A549 (cell line): Measurements from ENCODE around the gene PAPSS2. TPM values are rescaled to one million over a fixed set of nuclear protein-coding genes. Genes with fewer than 3 reads are reported as not detected.

Experiments used
- ATAC-seq, 2 experiments: fragments of 200-7000 bp in 1 of 2; fragments of >200 bp in 1 of 2; cut with Nextera tagmentation in 1 of 2; cut with Tn5 transposase in 1 of 2; 3 replicates each; pipeline versions ENCODE4 v1.8.0 to v1.9.1; 2018 to 2020; ENCODE audit warnings: mild to moderate bottlenecking in 1 of 2, moderate library complexity in 1 of 2
- CTCF ChIA-PET: fragments of 300-600 bp; sonication (Branson Sonifier 250); formaldehyde crosslinking; extraction: SDS; loops from one replicate; lab custom pipeline; 2021; ENCODE audit warnings: antibody characterized with exemption, inconsistent platforms; lab: Yijun Ruan, JAX
- POLR2A ChIA-PET: fragments of 350-600 bp; formaldehyde crosslinking; extraction: SDS; loops from one replicate; lab custom pipeline; 2021; ENCODE audit warnings: antibody characterized with exemption, inconsistent platforms; lab: Yijun Ruan, JAX
- DNase-seq, 2 experiments: peaks; one replicate each; pipeline versions ENCODE4 v3.0.0 to v3.0.0-alpha.2; 2011 to 2016; ENCODE audit warnings: low read depth in 1 of 2, low spot score in 1 of 2
- FAIRE-seq: peaks from 2 replicates; lab custom pipeline; 2011; peaks lifted over from hg19 to GRCh38; lab: Jason Lieb, UNC
- H3K27ac ChIP-seq, 2 experiments: fragments of >200 bp; sonication (Bioruptor Twin); formaldehyde crosslinking; 3 replicates each; pipeline ENCODE4 v1.5.1; 2016 to 2017
- H3K4me1 ChIP-seq: fragments of >200 bp; sonication (Bioruptor Twin); formaldehyde crosslinking; 3 replicates; pipeline ENCODE4 v1.6.1; 2016
- H3K4me2 ChIP-seq: fragments of >200 bp; sonication (Bioruptor Twin); formaldehyde crosslinking; 3 replicates; pipeline ENCODE4 v1.6.1; 2016
- H3K4me3 ChIP-seq: fragments of >200 bp; sonication (Bioruptor Twin); formaldehyde crosslinking; 3 replicates; pipeline ENCODE4 v1.5.1; 2016
- H3K9me3 ChIP-seq: fragments of >200 bp; sonication (Bioruptor Twin); formaldehyde crosslinking; 3 replicates; pipeline ENCODE4 v1.6.1; 2016
- BHLHE40 ChIP-seq: IDR thresholded peaks from 2 replicates; pipeline ENCODE4 v1.6.1; 2012; ENCODE audit warnings: low read depth, low read length, inconsistent platforms
- CEBPB ChIP-seq, 2 experiments: fragments of >200 bp in 1 of 2; sonication (Bioruptor Twin) in 1 of 2; formaldehyde crosslinking in 1 of 2; IDR thresholded peaks; 2 replicates each; pipeline ENCODE4 v1.6.1; 2012 to 2016
- EP300 ChIP-seq, 2 experiments: fragments of >200 bp; sonication (Bioruptor Twin); formaldehyde crosslinking; IDR thresholded peaks; 2 replicates in 1 of 2; 3 replicates in 1 of 2; pipeline ENCODE4 v1.6.1; 2016 to 2017
- ESRRA ChIP-seq: fragments of 150-350 bp; IDR thresholded peaks from 2 replicates; pipeline ENCODE4 v1.6.1; 2014; ENCODE audit warnings: mild to moderate bottlenecking, low read length, borderline replicate concordance
- GATA3 ChIP-seq: IDR thresholded peaks from 2 replicates; pipeline ENCODE4 v1.6.1; 2012; ENCODE audit warnings: borderline replicate concordance
- HEYL ChIP-seq: fragments of 250-450 bp; sonication (Bioruptor Pico); IDR thresholded peaks from 2 replicates; pipeline ENCODE4 v1.8.0; 2021; ENCODE audit warnings: mild to moderate bottlenecking, moderate library complexity
- HOXA7 ChIP-seq: fragments of 250-450 bp; sonication (Bioruptor Pico); IDR thresholded peaks from 2 replicates; pipeline ENCODE4 v1.5.0; 2020; ENCODE audit warnings: mild to moderate bottlenecking, moderate library complexity
- HOXB13 ChIP-seq: fragments of 250-450 bp; sonication (Bioruptor Pico); IDR thresholded peaks from 2 replicates; pipeline ENCODE4 v1.5.0; 2020; ENCODE audit warnings: low read depth, mild to moderate bottlenecking, moderate library complexity
- HOXB5 ChIP-seq: fragments of 250-450 bp; sonication (Bioruptor Pico); IDR thresholded peaks from 2 replicates; pipeline ENCODE4 v1.5.0; 2020; ENCODE audit warnings: mild to moderate bottlenecking, moderate library complexity
- JUN ChIP-seq, 2 experiments: fragments of >200 bp; sonication (Bioruptor Twin); formaldehyde crosslinking; IDR thresholded peaks; 2 replicates in 1 of 2; 3 replicates in 1 of 2; pipeline ENCODE4 v1.6.1; 2016 to 2017
- KDM5A ChIP-seq: fragments of 200-600 bp; sonication (generic); IDR thresholded peaks from 2 replicates; pipeline ENCODE4 v1.6.1; 2016; ENCODE audit warnings: antibody characterized with exemption, mild to moderate bottlenecking
- NFE2L2 ChIP-seq: fragments of 150-350 bp; conservative IDR thresholded peaks from 2 replicates; pipeline ENCODE4 v1.6.1; 2014; ENCODE audit warnings: low read length
- NPAS2 ChIP-seq: fragments of 250-450 bp; sonication (Bioruptor Pico); IDR thresholded peaks from 2 replicates; pipeline ENCODE4 v1.8.0; 2022; ENCODE audit warnings: mild to moderate bottlenecking, moderate library complexity, borderline replicate concordance
- NR3C1 ChIP-seq: fragments of >200 bp; sonication (Bioruptor Twin); formaldehyde crosslinking; IDR thresholded peaks from 3 replicates; pipeline ENCODE4 v1.6.1; 2017
- POLR2A ChIP-seq: IDR thresholded peaks from 2 replicates; pipeline ENCODE4 v1.6.1; 2012; ENCODE audit warnings: mild to moderate bottlenecking, low read length
- RARB ChIP-seq: fragments of 250-450 bp; sonication (Bioruptor Pico); IDR thresholded peaks from 2 replicates; pipeline ENCODE4 v1.8.0; 2021; ENCODE audit warnings: mild to moderate bottlenecking, moderate library complexity
- RCOR1 ChIP-seq: fragments of 150-350 bp; IDR thresholded peaks from 2 replicates; pipeline ENCODE4 v1.6.1; 2014; ENCODE audit warnings: antibody characterized with exemption, low read length, low read depth
- TFCP2L1 ChIP-seq: fragments of 250-450 bp; sonication (Bioruptor Pico); IDR thresholded peaks from 2 replicates; pipeline ENCODE4 v1.5.0; 2021; ENCODE audit warnings: mild to moderate bottlenecking
- ZC3H11A ChIP-seq: fragments of 450-650 bp; IDR thresholded peaks from 2 replicates; pipeline ENCODE4 v1.6.1; 2014; ENCODE audit warnings: antibody characterized with exemption, mild to moderate bottlenecking
- ZNF302 ChIP-seq: fragments of 250-450 bp; sonication (Bioruptor Pico); IDR thresholded peaks from 2 replicates; pipeline ENCODE4 v1.9.0; 2021; ENCODE audit warnings: inconsistent platforms, mild to moderate bottlenecking, moderate library complexity
- WGBS: methylation state at CpG from one replicate; pipeline ENCODE4 v1.1.6; 2017; ENCODE audit errors: missing lambda C conversion rate; 5-methylcytosine and 5-hydroxymethylcytosine counted together
- polyA plus RNA-seq, 4 experiments: library from polyadenylated mRNA; depleted of rRNA in 3 of 4; stranded (reverse); fragments of >200 nt; fragmentation: RNase III in 1 of 4; extraction: RNeasy Plus Mini Kit Qiagen cat#74134 plus additional on column Dnase treatment in 1 of 4; gene quantifications; 2 replicates in 3 of 4; 3 replicates in 1 of 4; pipeline ENCODE4 v1.2.3, GENCODE V29; 2011 to 2017
- TF ChIP-seq, protein P1 (sequence below): fragments of 250-450 bp; sonication (Bioruptor Pico); IDR thresholded peaks from 2 replicates; pipeline ENCODE4 v1.5.0; 2021; ENCODE audit warnings: mild to moderate bottlenecking, moderate library complexity, borderline replicate concordance
- TF ChIP-seq, protein P2 (sequence below): fragments of >200 bp; sonication (Bioruptor Twin); formaldehyde crosslinking; IDR thresholded peaks from 3 replicates; pipeline ENCODE4 v1.6.1; 2016

Gene PAPSS2
- polyA plus RNA-seq, 2 of the 4 experiments (the other 2 are of a cell fraction), result 27.7 to 29.0 TPM

DNA sequence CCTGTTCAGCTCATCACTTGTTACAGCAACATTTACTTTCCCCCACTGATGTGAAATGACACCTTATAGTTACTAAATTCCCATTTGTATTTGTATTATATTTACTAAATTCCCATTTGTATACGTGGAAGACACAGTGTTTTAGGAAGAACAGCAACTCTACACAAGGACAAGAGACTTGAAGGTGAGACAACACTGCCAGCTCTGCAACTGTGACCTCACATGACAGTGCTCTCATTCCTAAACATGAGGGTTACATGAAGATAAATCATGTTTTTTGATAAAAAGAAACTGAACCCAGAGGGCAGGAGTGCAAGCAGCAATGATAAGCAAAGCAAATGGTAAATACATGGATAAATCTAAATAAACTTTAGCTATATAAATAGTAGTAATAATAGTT is 98.0 kb downstream of the PAPSS2 start:
- FAIRE-seq, result no peak
- no peaks in the 10 kb centered on the region for H3K9me3 ChIP-seq
- TF ChIP-seq KDM5A (no peak), JUN (IDR thresholded peaks at IDR 0.05) (no peak), ZC3H11A (no peak), TFCP2L1 (no peak), NFE2L2 (no peak), NR3C1 (no peak), RCOR1 (no peak), HOXB5 (CRISPR knock-in tag) (no peak), ESRRA (no peak), EP300 (IDR thresholded peaks at IDR 0.05) (no peak), HOXB13 (no peak)
- TF ChIP-seq, all 56 proteins: peak for 0
- no peak for DNase-seq
- ChIA-PET CTCF (interaction anchor here (0.7 to 1.7 kb wide), 5 partner anchors 10 to 253 kb away, joined by 3 to 5 read pairs (median 4); partner anchors contain the start of gene MINPP1), POLR2A (no interaction called here)
- no peak for ATAC-seq
- H3K4me1 ChIP-seq, result peaks cover 15% of the 10 kb centered on the region
- H3K4me2 ChIP-seq, result no peak overlapping the region
- WGBS, result 87% methylated on average over 1 of the region's 1 CpG
- H3K27ac ChIP-seq, result no peak overlapping the region
- H3K4me3 ChIP-seq, result no peak overlapping the region

DNA sequence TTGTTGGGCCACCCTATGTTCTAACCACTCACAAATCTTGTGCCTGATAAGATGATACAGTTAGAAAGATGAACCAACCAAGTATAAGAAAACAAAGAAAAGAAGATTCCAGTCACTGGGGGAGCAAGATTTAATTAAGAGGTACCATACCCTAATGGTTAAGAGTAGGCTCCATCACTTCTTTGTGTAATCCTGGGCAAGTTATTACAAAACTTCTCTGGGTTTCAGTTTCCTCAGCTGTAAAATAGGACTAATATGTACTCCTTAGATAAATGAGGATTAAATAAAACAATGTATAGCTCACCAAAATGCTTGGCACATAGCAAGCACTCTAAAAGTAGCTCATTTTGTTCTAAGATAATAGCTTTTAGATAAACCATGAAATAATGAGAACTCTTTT is 99.9 kb downstream of the PAPSS2 start:
- Histone ChIP-seq H3K27ac (no peak overlapping the region), H3K4me1 (peaks cover 19% of the 10 kb centered on the region), H3K4me2 (no peak overlapping the region), H3K9me3 (no peaks in the 10 kb centered on the region), H3K4me3 (no peak overlapping the region)
- no peak for TF ChIP-seq ZC3H11A
- no peak for TF ChIP-seq POLR2A
- DNase-seq (no peak), ATAC-seq (no peak), FAIRE-seq (no peak)
- POLR2A ChIA-PET, result no interaction called here
- CTCF ChIA-PET, result interaction anchor here (0.7 to 2.5 kb wide), 3 partner anchors 9 to 25 kb away, joined by 4 to 9 read pairs (median 4); no protein-coding TSS in a partner anchor

DNA sequence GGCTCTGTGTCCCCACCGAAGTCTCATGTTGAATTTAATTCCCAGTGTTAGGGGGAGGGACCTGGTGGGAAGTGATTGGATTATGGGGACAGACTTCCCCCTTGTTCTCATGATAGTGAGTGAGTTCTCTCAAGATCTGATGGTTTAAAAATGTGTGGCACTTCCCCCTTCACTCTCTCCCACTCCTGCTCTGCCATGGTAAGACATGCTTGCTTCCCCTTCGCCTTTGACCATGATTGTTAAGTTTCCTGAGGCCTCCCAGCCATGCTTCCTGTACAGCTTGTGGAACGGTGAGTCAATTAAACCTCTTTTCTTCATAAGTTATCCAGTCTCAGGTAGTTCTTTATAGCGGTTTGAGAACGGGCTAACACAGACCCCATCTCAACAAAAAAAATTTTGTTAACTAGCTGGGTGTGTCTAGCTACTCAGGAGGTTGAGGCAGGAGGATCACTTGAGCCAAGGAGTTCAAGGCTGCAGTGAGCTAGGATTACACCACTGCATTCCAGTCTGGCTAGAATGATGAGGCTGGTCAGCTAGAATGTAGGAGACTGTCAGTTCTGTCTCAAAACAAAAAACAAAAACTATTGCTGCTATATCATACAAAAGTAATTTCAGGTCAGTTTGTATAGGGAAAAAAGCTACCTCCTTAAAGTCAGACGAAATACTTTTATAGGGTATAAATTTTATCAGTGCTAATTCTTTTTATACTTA is 100.7 kb downstream of the PAPSS2 start:
- ChIA-PET POLR2A (no interaction called here), CTCF (interaction anchor here (1.1 to 2.5 kb wide), 4 partner anchors 10 to 101 kb away, joined by 3 to 9 read pairs (median 4); partner anchors contain the start of gene PAPSS2)
- DNase-seq, result no peak
- Histone ChIP-seq H3K4me1 (peaks cover 19% of the 10 kb centered on the region), H3K4me2 (no peak overlapping the region), H3K9me3 (no peaks in the 10 kb centered on the region), H3K4me3 (no peak overlapping the region), H3K27ac (no peak overlapping the region)
- TF ChIP-seq RARB (CRISPR knock-in tag), result no peak
- no peak for TF ChIP-seq BHLHE40
- TF ChIP-seq, protein P1, sequence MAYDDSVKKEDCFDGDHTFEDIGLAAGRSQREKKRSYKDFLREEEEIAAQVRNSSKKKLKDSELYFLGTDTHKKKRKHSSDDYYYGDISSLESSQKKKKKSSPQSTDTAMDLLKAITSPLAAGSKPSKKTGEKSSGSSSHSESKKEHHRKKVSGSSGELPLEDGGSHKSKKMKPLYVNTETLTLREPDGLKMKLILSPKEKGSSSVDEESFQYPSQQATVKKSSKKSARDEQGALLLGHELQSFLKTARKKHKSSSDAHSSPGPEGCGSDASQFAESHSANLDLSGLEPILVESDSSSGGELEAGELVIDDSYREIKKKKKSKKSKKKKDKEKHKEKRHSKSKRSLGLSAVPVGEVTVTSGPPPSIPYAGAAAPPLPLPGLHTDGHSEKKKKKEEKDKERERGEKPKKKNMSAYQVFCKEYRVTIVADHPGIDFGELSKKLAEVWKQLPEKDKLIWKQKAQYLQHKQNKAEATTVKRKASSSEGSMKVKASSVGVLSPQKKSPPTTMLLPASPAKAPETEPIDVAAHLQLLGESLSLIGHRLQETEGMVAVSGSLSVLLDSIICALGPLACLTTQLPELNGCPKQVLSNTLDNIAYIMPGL (CRISPR knock-in tag), result no peak
- TF ChIP-seq ZNF302, result no peak
- TF ChIP-seq NR3C1, result no peak
- TF ChIP-seq ESRRA, result no peak
- TF ChIP-seq JUN (IDR thresholded peaks at IDR 0.05), result no peak
- no peak for TF ChIP-seq HOXB13
- TF ChIP-seq EP300 (IDR thresholded peaks at IDR 0.05), result no peak
- TF ChIP-seq ZC3H11A, result no peak
- TF ChIP-seq CEBPB (IDR thresholded peaks at IDR 0.05), result no peak
- TF ChIP-seq, protein P2, sequence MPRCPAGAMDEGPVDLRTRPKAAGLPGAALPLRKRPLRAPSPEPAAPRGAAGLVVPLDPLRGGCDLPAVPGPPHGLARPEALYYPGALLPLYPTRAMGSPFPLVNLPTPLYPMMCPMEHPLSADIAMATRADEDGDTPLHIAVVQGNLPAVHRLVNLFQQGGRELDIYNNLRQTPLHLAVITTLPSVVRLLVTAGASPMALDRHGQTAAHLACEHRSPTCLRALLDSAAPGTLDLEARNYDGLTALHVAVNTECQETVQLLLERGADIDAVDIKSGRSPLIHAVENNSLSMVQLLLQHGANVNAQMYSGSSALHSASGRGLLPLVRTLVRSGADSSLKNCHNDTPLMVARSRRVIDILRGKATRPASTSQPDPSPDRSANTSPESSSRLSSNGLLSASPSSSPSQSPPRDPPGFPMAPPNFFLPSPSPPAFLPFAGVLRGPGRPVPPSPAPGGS, result no peak
- TF ChIP-seq GATA3, result no peak
- no peak for TF ChIP-seq HOXA7
- no peak for TF ChIP-seq NPAS2 (CRISPR knock-in tag)
- no peak for TF ChIP-seq HEYL (CRISPR knock-in tag)
- WGBS, result 87% methylated on average over 6 of the region's 6 CpGs
- no peak for FAIRE-seq
- no peak for ATAC-seq
